Neural progenitor cell (in vitro differentiated cells): ENCODE measurements around the gene PADI3.

Source experiments
- EZH2 ChIP-seq: fragments of 200-600 bp; sonication (generic); IDR thresholded peaks from 2 replicates; pipeline ENCODE4 v1.6.1; 2017; ENCODE audit warnings: antibody characterized with exemption, mild to moderate bottlenecking, moderate library complexity
- EZH2phosphoT487 ChIP-seq: fragments of 200-600 bp; sonication (generic); IDR thresholded peaks from 2 replicates; pipeline ENCODE4 v1.6.1; 2017; ENCODE audit warnings: antibody characterized with exemption
- TF ChIP-seq, protein P1 (sequence below): fragments of 200-600 bp; sonication (generic); IDR thresholded peaks from 2 replicates; pipeline ENCODE4 v1.5.1; 2017; ENCODE audit warnings: antibody characterized with exemption, mild to moderate bottlenecking

DNA sequence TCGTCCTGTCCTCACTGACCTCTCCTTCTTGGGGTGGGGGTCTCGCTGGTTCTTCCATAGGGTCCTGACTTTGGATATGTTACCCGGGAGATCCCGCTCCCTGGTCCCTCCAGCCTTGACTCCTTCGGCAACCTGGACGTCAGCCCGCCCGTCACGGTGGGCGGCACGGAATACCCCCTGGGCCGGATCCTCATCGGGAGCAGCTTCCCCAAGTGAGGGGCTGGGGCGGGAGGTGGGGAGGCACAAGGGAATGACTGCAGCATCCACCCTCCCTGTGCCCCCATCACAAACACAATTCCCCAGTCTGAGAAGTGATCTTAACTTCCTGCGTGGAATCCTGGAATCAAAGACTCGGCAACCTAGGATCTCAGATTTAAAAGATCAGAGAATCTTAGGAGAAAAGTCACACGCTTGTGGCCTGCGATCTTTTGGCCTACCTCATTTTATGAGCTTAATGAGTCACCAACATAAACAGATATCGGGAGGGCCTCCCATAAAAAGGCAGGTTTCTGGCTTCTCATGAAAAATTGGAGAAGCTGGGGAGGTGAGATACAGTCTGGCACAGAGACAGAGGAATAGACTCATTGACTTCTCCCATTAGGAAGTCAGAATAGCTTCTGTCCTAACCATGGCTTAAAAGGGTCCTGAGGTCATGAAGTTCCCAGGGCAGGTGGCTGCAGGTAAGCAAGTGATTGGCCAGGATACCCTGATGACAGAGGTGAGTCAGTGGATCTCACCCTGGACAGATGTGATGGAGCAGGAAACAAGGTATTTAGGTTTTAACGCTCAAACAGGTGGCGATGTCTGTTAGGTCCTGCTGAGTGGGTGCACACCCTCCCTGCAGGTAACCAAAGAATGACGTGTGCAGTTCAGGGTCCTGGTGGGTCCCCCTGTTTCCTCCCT, 15.9 kb upstream of the PADI3 start:
- TF ChIP-seq EZH2 (no peak), EZH2phosphoT487 (no peak)
- TF ChIP-seq, protein P1, sequence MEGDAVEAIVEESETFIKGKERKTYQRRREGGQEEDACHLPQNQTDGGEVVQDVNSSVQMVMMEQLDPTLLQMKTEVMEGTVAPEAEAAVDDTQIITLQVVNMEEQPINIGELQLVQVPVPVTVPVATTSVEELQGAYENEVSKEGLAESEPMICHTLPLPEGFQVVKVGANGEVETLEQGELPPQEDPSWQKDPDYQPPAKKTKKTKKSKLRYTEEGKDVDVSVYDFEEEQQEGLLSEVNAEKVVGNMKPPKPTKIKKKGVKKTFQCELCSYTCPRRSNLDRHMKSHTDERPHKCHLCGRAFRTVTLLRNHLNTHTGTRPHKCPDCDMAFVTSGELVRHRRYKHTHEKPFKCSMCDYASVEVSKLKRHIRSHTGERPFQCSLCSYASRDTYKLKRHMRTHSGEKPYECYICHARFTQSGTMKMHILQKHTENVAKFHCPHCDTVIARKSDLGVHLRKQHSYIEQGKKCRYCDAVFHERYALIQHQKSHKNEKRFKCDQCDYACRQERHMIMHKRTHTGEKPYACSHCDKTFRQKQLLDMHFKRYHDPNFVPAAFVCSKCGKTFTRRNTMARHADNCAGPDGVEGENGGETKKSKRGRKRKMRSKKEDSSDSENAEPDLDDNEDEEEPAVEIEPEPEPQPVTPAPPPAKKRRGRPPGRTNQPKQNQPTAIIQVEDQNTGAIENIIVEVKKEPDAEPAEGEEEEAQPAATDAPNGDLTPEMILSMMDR = no peak
